NCI-H2196 (cell line): ENCODE data around the gene OR10T2.
"Not testable (repeated sequence)": the region's sequence is repeated elsewhere in the genome, so short reads cannot be mapped to it uniquely, and the experiment has no call there.

Experiments used
- DNase-seq: peaks from one replicate; lab custom pipeline; 2025; ENCODE audit not compliant: unreplicated experiment; lab: John Stamatoyannopoulos, UW

OR10T2 gene

GRCh38 chr1:158398818-158399514, at the start of gene OR10T2:
Gene OR10T2 (minus strand): TSS chr1:158399466. CDS start chr1:158399466, 0 bp downstream.
- no peak for DNase-seq

- DNase-seq = no peak
Measured at GRCh38 chr1:158445376-158445775, 46.1 kb upstream of the OR10T2 start.

- no peak for DNase-seq
Measured at GRCh38 chr1:158434741-158435140, 35.5 kb upstream of the OR10T2 start.

GRCh38 chr1:158430163-158430562, 30.9 kb upstream of the OR10T2 start:
- DNase-seq = not testable (repeated sequence)

GRCh38 chr1:158426137-158426536, 26.9 kb upstream of the OR10T2 start, which contains the start of gene OR10K2:
Gene OR10K2 (minus strand): TSS chr1:158426237. CDS start chr1:158420866, 5,371 bp downstream.
- no peak for DNase-seq

GRCh38 chr1:158425027-158425426, 25.8 kb upstream of the OR10T2 start:
- DNase-seq = no peak

- no peak for DNase-seq
Measured at GRCh38 chr1:158422212-158422611, 22.9 kb upstream of the OR10T2 start.

GRCh38 chr1:158417586-158417985, 18.3 kb upstream of the OR10T2 start:
- DNase-seq = no peak

GRCh38 chr1:158414651-158415345, 15.5 kb upstream of the OR10T2 start:
- no peak for DNase-seq

GRCh38 chr1:158407092-158407491, 7.8 kb upstream of the OR10T2 start:
- no peak for DNase-seq

- DNase-seq = no peak
Measured at GRCh38 chr1:158400871-158401270, 1.6 kb upstream of the OR10T2 start.

GRCh38 chr1:158396646-158397045, 2.6 kb downstream of the OR10T2 start:
- DNase-seq = no peak

- DNase-seq = no peak
Measured at GRCh38 chr1:158393476-158393875, 5.8 kb downstream of the OR10T2 start.

- DNase-seq = no peak
Measured at GRCh38 chr1:158391099-158391498, 8.2 kb downstream of the OR10T2 start.

- DNase-seq = no peak
Measured at GRCh38 chr1:158390331-158390730, 8.9 kb downstream of the OR10T2 start.

GRCh38 chr1:158374860-158375259, 24.4 kb downstream of the OR10T2 start:
- DNase-seq = no peak

- not testable (repeated sequence) for DNase-seq
Measured at GRCh38 chr1:158374101-158374500, 25.2 kb downstream of the OR10T2 start.

- no peak for DNase-seq
Measured at GRCh38 chr1:158371188-158371953, 27.9 kb downstream of the OR10T2 start.

- no peak for DNase-seq
Measured at GRCh38 chr1:158366783-158367182, 32.5 kb downstream of the OR10T2 start.

- no peak for DNase-seq
Measured at GRCh38 chr1:158362941-158363340, 36.3 kb downstream of the OR10T2 start.

GRCh38 chr1:158362482-158362881, 36.8 kb downstream of the OR10T2 start:
- DNase-seq = no peak

GRCh38 chr1:158357441-158357840, 41.8 kb downstream of the OR10T2 start:
- no peak for DNase-seq
